CD4-positive, alpha-beta T cell treated with Interleukin-6 at 100 ng/mL for 8 hours (primary cell): Measurements from ENCODE around the gene ATXN7L3.
"Not testable (repeated sequence)": the region's sequence is repeated elsewhere in the genome, so short reads cannot be mapped to it uniquely, and the experiment has no call there.

ENCODE experiments used
- DNase-seq: peaks from one replicate; pipeline ENCODE4 v3.0.0-alpha.2; 2020; ENCODE audit warnings: mixed read lengths, low spot score

Gene ATXN7L3, protein sequence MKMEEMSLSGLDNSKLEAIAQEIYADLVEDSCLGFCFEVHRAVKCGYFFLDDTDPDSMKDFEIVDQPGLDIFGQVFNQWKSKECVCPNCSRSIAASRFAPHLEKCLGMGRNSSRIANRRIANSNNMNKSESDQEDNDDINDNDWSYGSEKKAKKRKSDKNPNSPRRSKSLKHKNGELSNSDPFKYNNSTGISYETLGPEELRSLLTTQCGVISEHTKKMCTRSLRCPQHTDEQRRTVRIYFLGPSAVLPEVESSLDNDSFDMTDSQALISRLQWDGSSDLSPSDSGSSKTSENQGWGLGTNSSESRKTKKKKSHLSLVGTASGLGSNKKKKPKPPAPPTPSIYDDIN

DNA sequence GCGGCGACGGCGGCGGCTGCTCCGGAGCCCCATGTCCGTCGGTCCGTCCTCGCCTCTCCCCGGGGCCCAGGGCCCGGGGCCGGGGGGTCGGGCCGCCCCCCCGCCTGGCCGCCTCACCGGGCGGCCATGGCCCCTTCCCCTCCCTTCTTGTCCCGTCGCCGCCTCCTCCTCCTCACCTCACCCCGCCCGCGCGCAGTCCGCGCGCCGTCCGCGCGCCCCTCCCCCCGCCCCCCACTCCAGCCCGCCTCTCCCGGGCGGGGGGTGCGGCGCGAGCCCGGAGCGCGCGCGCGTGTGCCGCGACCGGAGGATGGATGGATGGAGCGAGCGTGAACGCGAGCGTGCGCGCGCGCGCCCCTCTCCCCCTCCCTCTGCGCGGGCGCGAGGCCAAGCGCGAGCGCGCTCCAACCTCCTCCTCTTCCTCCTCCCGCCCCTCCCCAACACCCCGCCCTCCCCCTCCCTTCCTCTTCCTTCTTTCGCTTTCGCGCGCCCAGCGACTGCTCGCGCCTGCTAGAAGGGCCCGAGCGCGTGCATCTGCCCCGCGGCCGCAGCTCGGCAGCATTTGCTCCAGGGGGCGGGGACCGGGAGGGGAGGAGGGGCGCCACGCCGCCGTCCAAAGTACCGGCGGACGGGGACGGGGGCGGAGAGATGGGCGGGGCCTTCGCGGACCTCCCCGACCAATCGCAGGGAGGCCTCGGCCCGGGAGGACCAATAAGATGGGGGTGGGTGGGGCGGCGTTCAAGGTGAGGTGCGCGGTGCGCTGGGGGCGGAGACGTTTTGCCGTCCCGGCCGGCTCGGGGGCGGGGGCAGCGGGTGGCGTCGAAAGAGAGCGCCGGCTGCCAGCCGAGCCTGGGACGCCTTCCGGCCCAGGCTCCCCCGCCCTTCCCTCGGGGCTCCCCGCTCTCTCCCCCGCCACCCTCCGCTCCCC is at the start of gene ATXN7L3:
Gene ATXN7L3, minus strand, starts transcription at position 332 of the 925 bp plus-strand sequence. CDS start 1,814 bp downstream, outside the sequence.
- peak; percentile 100 for DNase-seq

DNA sequence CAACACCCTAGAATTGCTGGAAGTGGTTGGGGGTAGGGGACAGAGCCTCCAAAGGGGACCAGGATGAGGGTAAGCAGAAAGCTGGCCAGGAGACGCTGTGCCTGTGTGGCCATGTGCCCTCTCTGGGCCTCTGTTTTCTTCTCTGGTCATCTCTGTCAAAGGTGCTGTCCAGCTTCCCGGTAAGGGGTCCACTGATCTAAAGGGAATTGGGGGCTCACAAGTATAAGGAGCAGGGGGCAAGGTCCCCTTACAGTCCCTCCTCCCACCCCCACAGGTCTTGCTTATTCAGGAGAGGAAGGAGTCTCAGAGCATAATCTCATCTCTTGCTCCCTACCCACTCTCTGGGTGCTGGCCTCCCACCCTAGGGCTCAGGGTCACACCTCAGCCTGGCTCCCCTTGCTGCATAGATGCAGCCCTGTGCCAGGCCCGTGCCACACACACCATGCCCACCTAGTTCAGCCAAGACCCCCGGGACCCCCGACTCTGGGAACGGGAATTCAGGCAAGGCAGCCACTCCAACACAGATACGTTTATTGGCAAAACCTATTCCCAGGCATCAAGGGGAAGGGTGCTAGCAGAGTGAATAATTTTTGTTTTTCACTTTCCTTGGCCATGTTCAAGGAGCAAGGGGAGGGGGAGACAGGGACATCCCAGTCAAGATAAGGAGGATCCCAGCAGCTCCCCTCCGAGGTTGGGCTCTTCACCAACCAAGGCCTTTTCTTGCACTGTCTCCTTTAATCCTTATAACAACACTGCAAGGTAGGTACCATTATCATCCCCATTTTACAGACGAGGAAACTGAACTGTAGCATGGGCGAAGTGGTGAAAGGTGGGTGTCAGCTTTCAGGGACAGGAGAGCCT is 48.4 kb upstream of the ATXN7L3 start:
- no peak for DNase-seq

DNA sequence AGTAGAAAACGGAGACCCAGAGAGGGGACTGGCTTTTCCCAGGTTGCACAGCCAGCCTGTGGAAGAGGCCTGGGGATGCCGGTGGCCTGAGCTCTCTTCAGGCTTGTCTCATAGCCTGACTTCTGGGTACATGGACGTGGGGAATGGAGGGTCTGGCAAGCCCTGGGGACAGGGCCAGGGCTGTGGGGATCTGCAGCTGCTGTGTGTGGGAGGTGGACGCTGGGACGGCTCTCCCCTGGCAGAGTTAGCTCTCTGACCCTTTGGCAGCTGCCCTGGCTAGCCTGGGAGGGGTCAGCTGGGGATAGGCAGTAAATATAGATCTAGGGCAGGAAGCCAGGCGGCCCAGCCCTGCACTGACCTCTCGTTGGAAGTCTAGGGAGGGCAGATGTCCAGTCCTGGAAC is 47.8 kb upstream of the ATXN7L3 start:
- DNase-seq, result no peak

DNA sequence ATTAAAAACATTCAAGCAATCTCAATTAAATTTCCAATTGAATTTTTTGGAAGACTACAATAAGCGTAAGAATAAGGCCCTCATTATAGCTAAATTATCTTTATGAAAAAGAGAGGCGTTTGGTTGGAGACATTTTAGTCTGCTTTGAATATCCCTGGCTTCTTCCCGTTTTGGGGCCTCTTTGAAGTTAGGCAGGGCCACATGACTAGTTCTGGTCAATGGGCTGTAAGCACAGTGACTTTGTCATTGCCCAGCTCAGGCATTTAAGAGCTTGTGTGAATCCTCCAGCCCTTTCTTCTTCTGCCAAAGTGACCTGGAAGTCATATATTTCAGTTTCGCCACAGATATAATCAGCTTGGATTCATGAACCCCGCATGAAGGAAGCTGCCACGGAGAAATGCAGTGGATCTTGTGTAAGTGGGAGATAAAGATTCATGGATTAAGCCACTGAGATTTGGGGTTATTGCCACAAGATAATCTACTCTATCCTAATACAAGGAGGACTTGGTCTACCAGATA is 41.5 kb upstream of the ATXN7L3 start:
- DNase-seq, result no peak

DNA sequence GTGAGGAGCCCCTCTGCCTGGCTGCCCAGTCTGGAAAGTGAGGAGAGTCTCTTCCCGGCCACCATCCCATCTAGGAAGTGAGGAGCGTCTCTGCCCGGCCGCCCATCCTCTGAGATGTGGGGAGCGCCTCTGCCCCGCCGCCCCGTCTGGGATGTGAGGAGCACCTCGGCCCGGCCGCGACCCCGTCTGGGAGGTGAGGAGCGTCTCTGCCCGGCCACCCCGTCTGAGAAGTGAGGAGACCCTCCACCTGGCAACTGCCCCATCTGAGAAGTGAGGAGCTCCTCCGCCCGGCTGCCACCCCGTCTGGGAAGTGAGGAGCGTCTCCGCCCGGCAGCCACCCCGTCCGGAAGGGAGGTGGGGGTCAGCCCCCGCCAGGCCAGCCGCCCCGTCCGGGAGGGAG is 38.2 kb upstream of the ATXN7L3 start:
- not testable (repeated sequence) for DNase-seq

DNA sequence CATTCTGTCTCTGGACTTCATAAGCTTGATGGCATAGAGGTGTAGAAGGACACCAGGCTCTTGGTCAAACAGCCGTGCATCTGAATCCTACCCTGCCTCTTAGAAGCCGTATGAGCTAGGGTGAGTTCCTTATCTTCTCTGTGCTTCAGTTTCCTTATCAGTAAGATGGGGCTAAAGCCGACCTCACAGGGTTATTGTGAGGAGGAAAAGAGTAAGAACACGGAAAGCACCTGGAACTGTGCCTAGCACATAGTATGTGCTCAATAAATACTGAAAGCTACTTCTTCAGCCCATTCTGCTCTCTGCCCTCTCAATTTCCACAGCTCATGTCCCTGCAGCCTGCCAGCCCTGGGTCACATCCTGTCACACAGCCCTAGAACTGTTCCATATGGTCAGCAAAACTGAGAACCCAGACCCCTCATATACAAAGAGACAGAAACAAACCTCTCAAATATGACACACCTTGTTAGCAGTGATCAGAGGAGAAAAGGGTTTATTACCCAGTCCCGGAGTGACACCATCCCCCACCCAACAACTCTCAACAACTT is 36.8 kb upstream of the ATXN7L3 start:
- no peak for DNase-seq

DNA sequence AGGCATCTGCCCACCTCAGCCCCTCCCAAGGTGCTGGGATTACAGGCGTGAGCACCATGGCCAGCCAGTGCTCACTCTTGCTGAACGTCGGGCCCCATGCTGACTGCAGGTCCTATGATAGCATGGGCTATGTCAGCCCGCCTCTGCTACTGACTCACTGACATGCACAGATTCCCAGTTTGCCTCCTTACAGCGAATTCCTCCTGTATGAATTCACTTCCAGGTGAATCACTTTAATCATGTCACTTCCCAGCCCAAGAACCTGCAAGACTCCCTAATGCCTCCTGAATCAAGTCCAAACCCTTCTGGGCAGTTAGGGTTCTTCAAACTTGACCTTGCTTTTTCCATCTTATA is 35.9 kb upstream of the ATXN7L3 start:
- DNase-seq, result no peak

DNA sequence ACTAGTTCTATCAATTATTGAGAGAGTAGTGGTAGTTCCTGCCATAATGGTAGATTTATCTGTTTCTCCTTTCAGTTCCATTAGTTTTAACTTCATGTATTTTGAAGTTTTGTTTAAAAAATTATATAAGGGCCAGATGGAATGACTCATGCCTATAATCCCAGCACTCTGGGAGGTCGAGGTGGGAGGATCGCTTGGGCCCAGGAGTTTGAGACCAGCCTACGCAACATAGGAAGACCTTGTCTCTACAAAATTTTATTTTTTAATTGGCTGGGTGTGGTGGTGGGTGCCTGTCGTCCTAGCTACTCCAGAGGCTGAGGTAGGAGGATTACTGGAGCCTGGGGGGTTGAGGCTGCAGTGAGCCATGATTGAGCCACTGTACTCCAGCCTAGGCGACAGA is 33.9 kb upstream of the ATXN7L3 start:
- no peak for DNase-seq

DNA sequence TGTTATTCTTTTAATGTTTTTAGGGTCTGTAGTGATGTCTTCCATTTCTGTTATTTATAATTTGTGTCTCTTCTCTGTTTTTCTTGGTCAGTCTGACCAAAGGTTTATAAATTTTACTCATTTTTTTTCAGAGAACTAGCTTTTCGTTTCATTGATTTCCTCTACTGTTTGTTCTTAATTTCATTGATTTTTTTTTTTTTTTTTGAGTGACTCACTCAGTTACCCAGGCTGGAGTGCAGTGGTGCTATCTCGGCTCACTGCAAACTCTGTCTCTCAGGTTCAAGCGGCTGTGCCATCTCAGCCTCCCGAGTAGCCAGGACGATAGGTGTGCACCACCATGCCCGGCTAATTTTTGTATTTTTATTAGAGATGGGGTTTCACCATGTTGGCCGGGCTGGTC is 32.4 kb upstream of the ATXN7L3 start:
- no peak for DNase-seq

DNA sequence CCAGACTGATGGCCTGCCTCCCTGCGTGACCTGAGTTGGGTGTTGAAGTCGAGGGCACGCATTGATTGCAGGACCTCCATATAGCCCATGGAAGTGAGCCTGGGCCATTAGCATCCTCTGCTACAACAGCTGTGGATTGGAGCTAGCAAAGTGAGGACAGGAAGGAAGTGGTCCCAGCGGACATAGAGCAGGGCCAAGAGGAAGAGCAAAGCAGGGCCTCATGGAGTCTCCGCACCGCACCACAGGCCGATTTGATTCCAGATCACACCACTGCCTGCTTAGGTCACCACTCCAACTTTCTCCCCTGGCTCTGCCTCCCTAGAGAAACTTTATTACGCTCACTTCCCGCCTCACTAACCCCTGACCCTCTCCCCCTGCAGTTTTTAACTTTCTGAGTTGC is 30.5 kb upstream of the ATXN7L3 start:
- DNase-seq, result no peak

DNA sequence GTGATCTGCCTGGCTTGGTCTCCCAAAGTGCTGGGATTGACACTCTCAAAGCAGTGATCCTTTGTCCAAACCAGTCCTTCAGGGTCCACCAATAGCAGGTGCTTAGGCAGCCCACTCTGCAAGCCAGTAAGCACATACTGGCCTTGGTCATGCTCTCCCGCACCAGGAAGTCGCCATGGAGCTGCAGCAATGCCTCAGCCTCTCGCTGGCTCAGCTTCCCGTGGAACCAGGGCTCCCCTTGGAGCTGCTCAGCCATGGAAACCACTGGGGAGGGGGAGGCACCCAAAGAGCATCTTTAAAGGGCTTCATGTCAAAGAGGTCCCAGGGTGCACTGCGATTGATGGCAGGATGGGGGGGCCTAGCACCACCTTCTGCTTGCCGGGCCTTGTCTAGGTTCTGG is 29.4 kb upstream of the ATXN7L3 start:
- DNase-seq, result no peak

DNA sequence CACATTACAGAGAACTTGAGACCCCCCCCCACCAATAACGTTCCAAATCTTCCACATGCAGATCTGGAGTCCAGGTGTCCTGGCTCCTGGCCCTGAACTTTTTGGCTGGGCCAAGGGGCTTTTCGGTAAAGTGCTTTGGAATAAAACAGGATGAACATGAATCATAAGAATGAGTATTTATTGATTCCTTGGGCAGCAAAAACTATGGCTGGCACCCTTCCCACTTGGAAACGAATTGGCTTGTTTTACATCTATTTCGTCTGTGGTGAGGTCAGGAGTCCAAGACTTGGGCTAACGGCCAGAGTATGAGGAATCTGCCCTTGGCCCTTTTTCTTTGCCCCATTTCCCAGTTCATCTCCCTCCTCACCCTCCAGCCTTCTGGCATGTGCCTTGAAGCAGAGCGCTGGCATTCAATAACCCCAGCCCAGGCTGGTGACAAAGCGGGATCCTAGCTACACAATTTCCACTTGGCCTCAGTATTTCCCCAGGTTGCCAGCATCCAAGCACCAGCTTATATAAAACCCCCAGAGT is 23.9 kb upstream of the ATXN7L3 start:
- DNase-seq, result no peak

DNA sequence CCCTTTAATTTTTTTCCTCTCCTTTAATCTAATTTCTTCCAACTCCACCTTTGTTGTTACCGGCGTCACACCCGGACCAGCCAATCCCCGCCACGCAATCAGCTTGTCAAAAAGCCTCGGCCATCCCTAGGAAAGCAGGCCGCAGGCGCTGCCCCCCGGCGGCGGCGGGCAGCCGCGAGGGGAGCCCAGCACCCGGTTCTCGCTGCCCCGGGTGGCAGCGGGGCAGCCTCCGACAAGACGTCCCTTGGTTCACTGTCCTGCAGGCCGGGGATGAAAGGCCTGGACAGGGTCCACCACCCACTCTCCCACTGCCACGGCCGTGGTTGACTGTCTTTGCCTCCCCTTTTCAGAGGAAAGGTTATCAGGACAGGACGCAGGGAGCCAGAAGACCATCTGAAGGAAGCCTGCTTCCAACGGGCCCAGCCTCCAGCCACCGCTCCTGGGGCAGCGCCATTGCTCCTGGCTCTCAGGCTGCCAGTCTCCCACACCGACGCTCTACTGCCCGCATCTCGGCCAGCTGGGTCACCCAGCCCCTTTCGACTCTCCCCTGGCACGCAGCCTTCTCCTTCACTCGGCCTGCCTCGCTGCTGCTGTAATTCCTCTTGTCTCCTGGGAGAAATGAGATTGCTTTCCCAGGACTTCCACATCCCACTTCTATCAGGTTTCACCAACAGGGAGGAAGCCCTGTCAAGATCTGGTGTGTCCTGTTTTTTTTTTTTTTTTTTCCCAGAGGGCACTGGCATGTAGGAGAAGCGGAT is 22.6 kb upstream of the ATXN7L3 start:
- peak; percentile 39 for DNase-seq

DNA sequence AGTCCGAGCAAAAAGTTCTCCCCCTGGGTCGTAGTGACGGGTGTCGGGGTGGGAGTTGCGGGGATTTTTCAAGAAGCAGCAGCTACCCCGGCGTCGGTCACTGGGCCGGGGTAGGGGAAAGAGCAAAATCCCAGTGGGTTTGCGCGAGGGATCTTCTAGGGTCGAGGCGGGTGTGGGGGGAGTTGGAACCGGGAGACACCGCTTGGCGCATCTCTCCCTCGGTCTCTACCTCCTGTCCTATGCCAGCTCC is 22.1 kb upstream of the ATXN7L3 start:
- DNase-seq, result no peak

DNA sequence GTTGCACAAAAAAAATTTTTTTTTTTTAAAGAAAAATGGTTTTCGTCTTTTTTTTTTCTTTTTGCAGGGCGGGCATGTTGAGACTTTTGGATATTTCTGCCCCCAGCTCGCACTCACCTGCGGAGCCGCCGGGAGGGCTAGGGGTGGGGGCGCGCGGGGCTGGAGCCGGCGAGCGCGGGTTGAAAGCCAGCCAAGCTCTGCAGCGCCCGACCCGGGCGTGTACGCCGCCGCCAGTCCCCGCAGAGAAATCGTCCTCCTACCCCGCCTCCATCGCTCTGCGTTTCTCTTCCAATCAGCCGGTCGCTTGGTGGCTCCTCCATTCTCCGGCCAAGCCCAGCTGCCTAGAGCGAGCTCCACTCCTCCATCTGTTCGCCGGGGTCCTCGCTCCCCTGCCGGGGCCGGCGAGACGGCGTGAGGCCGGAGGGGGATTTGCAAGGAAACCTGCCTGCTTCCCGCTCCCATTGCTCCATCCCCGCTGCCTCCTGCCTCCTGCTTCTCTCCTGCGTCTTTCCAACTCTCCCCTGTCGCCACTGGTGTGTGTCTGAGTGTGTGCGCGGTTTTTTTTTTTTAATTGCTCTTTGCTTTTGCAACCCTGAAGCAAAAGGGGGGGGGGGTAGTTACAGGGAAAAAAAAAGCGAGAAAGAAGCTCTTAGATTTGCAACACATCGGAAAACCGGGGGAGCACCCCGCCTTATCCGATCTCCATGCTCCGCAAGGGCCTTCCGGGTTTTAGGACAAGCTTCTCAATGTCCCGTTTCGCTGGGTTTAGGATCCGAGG is 21.6 kb upstream of the ATXN7L3 start:
- peak; percentile 62 for DNase-seq

DNA sequence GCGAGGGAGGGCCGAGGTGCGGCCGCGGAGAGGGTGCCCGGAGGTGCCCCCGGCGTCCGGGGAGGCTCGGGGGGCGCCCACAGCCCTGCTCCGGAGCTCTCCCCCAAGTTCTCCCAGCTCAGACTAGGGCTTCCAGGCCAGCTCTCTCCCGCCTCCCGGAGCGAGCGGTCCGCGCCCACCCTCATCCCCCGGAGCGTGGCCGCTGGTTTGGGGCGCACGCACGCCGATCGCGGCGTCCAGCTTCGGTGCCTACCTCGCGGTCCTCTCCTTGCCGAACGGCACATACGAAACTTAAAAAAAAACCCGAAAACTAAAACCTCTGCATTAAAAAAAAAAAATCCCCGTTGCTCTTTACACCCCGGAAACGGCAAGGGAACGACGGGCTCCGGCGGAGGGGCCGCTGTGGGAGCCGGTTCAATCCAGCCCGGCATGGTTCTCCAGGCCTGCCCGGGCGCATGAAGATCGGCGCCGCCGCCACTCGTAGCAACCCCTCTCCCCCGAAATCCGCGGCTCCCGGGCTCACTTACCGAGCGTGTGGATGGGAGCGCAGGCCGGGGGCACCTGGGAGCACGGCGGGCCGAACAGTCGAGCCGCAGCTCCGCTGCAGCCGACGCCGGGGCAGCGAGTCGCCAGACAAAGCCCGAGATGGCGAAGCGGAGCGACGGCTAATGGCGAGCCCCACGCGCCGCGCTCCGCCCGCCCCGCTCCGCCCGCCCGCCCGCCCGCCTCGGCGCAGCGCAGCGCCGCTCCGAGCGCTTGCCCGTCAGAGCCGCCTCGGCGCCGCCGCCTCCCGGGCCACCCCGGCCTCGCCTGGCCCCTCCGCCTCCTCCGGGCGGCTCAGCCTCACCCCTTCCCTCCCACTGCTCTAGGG is 20.8 kb upstream of the ATXN7L3 start:
- peak; percentile 47 for DNase-seq

DNA sequence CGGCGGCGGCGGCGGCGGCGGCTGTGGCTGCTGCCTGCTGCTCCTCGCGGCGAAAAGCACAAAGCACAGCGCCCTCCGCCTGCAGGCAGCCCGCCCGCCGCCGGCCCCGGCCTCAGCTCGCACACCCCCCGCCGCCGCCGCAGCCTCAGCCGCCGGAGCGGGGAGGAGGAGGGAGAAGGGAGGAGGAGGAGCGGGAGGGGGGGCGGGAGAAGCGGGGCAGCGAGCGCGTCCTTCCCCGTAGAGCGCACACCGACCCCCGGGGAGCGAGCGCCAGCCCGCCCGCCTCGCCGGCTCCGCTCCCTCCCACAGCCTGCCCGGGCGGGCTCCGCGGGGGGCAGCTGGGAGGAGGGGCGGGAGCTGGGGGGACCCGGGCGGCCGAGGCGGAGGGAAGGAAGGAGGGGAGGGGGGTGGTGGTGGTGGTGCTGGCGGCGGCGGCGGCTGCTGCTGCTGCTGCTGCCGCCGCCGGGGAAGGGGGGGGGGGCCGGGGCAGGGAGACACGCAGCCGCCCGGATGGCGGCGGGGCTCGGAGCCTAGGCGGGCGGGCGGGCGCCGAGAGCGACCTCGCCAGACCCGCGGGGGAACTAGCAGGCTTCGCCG is 20.0 kb upstream of the ATXN7L3 start, which contains the start of gene UBTF:
Gene UBTF, minus strand, starts transcription at position 60 of the 597 bp plus-strand sequence. CDS start 1,446 bp downstream, outside the sequence.
- peak; percentile 78 for DNase-seq

DNA sequence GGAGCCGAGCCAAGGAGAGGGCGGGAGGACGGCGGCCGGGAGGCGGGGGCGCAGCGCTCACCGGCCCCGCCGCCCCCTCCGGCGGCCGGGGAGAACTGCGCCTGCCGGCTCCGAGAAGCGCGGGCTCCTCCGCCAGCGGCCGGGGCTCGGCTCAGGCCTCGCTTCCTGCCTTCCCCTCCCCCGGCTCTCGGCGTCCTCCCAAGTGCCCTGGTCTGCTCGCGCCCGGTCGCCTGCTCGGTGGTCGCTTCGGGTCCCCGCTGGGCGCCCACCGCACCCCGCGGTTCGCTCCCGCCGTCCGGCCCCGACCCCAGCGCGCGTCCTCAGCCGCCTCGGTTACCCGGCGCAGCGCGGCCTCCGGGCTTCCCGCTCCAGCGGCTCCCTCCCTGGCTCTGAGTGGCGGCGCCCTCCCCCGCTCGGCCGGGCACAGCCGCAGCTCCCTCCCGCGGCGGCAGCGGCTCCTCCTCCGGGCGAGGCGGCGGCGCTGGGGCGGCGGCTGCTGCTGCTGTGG is 19.5 kb upstream of the ATXN7L3 start:
- peak; percentile 55 for DNase-seq
